ENCODE measurements around the gene COMMD10.

GRCh38 chr5:116234681-116235080 is 149.9 kb downstream of the COMMD10 start:
- TF ChIP-seq CTCF (IDR thresholded peaks at IDR 0.05) (no peak), EZH2 (IDR thresholded peaks at IDR 0.05; ENCODE audit: borderline replicate concordance, insufficient read depth, low read depth, low read length, poor library complexity, severe bottlenecking) (no peak)
